Chondrocyte (in vitro differentiated cells): ENCODE results near the gene TMEM205. TPM values are rescaled to one million over a fixed set of nuclear protein-coding genes. Genes with fewer than 3 reads are reported as not detected.
"Not testable (repeated sequence)": the region's sequence is repeated elsewhere in the genome, so short reads cannot be mapped to it uniquely, and the experiment has no call there.

Experiments used
- DNase-seq: peaks from one replicate; pipeline ENCODE4 v3.0.0; 2021; ENCODE audit warnings: mixed read lengths, low spot score
- H3K27ac Mint-ChIP-seq: one replicate; pipeline ENCODE4 v1.8.0; 2021; ENCODE audit warnings: mild to moderate bottlenecking, moderate library complexity, mixed read lengths; ENCODE audit not compliant: unreplicated experiment
- H3K27me3 Mint-ChIP-seq: 2 replicates; pipeline ENCODE4 v1.8.0; 2021; ENCODE audit warnings: low read depth, mixed read lengths
- H3K36me3 Mint-ChIP-seq: 2 replicates; pipeline ENCODE4 v1.8.0; 2021; ENCODE audit warnings: low read depth, mixed read lengths
- H3K4me1 Mint-ChIP-seq: 2 replicates; pipeline ENCODE4 v1.8.0; 2021; ENCODE audit warnings: low read depth, mild to moderate bottlenecking, mixed read lengths
- H3K4me3 Mint-ChIP-seq: one replicate; pipeline ENCODE4 v1.8.0; 2021; ENCODE audit warnings: mild to moderate bottlenecking, moderate library complexity, mixed read lengths; ENCODE audit not compliant: unreplicated experiment
- H3K9me3 Mint-ChIP-seq: 2 replicates; pipeline ENCODE4 v1.8.0; 2021; ENCODE audit warnings: low read depth, mixed read lengths
- CTCF ChIP-seq: fragments of 200-600 bp; sonication (generic); IDR thresholded peaks from 2 replicates; pipeline ENCODE4 v1.5.0; 2021; ENCODE audit warnings: antibody characterized with exemption, mild to moderate bottlenecking, moderate library complexity
- total RNA-seq: library from RNA; stranded (reverse); gene quantifications from 3 replicates; pipeline ENCODE4 v1.2.1, GENCODE V29; 2021

Gene TMEM205
- total RNA-seq, 1 donor from 2014 or later, result 39.2 TPM

- no peak for DNase-seq
- H3K27ac Mint-ChIP-seq, result no peak within 1 kb of the TSS
- H3K36me3 Mint-ChIP-seq, result peaks cover 8% of the 10 kb centered on the region
- no peak for TF ChIP-seq CTCF
- peak within 1 kb of the TSS; percentile 72 for H3K4me3 Mint-ChIP-seq
- no peaks in the 10 kb centered on the region for H3K9me3 Mint-ChIP-seq
- H3K27me3 Mint-ChIP-seq, result no peaks in the 10 kb centered on the region
- peaks cover 15% of the 10 kb centered on the region for H3K4me1 Mint-ChIP-seq
Measured at GRCh38 chr19:11339254-11340098, 6.6 kb downstream of the TMEM205 start, which contains the start of gene RAB3D. Gene RAB3D, minus strand, starts transcription at chr19:11339657. Its CDS starts 2,258 bp downstream, at chr19:11337399.

GRCh38 chr19:11338569-11339253 is 7.4 kb downstream of the TMEM205 start:
- no peaks in the 10 kb centered on the region for H3K9me3 Mint-ChIP-seq
- TF ChIP-seq CTCF, result no peak
- H3K4me1 Mint-ChIP-seq, result peaks cover 9% of the 10 kb centered on the region
- peak overlapping the region; percentile 72 for H3K4me3 Mint-ChIP-seq
- H3K27me3 Mint-ChIP-seq, result no peaks in the 10 kb centered on the region
- DNase-seq, result no peak
- no peak overlapping the region for H3K27ac Mint-ChIP-seq
- H3K36me3 Mint-ChIP-seq, result peaks cover 8% of the 10 kb centered on the region

GRCh38 chr19:11338121-11338520 is 7.9 kb downstream of the TMEM205 start:
- Mint-ChIP-seq H3K9me3 (no peaks in the 10 kb centered on the region), H3K27me3 (no peaks in the 10 kb centered on the region), H3K4me1 (peaks cover 9% of the 10 kb centered on the region), H3K27ac (no peak overlapping the region), H3K36me3 (peaks cover 8% of the 10 kb centered on the region), H3K4me3 (no peak overlapping the region)
- TF ChIP-seq CTCF, result no peak
- no peak for DNase-seq

- Mint-ChIP-seq H3K36me3 (peaks cover 8% of the 10 kb centered on the region), H3K27me3 (no peaks in the 10 kb centered on the region), H3K4me1 (peaks cover 9% of the 10 kb centered on the region), H3K9me3 (no peaks in the 10 kb centered on the region), H3K4me3 (no peak overlapping the region), H3K27ac (no peak overlapping the region)
- DNase-seq, result no peak
- no peak for TF ChIP-seq CTCF
Measured at GRCh38 chr19:11337080-11337479, 9.0 kb downstream of the TMEM205 start.

DNA sequence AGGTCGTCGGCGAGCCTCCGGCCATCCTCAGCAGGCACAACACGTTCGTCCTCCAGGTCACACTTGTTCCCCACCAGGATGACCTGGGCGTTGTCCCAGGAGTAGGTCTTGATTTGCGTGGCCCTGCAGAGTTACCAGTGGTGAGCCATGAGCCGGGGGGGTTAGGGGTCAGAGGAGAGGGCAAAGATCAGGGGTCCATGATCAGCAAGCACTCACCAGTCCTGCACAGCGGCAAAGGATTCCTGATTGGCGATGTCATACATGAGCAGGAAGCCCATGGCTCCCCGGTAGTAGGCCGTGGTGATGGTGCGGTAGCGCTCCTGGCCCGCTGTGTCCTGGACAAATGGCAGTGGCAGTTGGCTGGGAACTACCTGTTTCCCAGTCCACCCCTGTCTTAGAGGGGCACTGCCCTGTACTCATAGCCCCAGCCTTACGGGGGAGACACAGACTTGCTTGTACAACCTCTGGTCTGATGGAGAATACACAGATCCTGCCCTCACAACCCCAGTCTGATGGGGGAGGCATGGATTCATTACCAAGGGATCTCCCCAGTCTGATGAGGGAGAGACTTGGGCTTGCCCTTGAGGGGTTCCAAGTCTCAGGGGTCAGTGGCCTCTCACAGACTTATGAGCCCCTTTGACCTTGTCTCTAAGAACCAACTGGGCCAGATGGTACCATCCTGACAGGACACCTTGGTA is 10.5 kb downstream of the TMEM205 start:
- H3K27me3 Mint-ChIP-seq, result no peaks in the 10 kb centered on the region
- H3K4me1 Mint-ChIP-seq, result peaks cover 9% of the 10 kb centered on the region
- no peak overlapping the region for H3K27ac Mint-ChIP-seq
- TF ChIP-seq CTCF, result no peak
- no peaks in the 10 kb centered on the region for H3K9me3 Mint-ChIP-seq
- H3K36me3 Mint-ChIP-seq, result peaks cover 8% of the 10 kb centered on the region
- DNase-seq, result no peak
- H3K4me3 Mint-ChIP-seq, result no peak overlapping the region

DNA sequence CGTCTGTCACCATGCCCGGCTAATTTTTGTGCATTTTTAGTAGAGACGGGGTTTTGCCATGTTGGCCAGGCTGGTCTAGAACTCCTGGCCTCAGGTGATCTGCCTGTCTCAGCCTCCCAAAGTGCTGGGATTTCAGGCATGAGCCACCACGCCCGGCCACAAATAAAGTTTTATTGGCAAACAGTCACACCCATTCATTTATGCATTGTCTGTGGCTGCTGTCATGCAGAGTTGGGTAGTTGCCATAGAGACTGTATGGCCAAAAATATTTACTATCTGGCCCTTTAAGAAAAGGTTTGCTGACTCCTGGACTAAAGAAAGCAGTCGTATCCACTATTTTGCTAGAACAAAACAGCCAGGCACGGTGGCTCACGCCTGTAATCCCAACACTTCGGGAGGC is 12.2 kb downstream of the TMEM205 start:
- peaks cover 10% of the 10 kb centered on the region for H3K36me3 Mint-ChIP-seq
- not testable (repeated sequence) for H3K4me3 Mint-ChIP-seq, H3K27me3 Mint-ChIP-seq, H3K4me1 Mint-ChIP-seq, H3K9me3 Mint-ChIP-seq, H3K27ac Mint-ChIP-seq, DNase-seq
